Measurements from ENCODE around the gene PCNX3. TPM values are rescaled to one million over a fixed set of nuclear protein-coding genes. Genes with fewer than 3 reads are reported as not detected.
A peak's percentile ranks its signal among the peaks of the same experiment; 100 is the strongest.
"Not testable (repeated sequence)": the region's sequence is repeated elsewhere in the genome, so short reads cannot be mapped to it uniquely, and the experiment has no call there.

The PCNX3 gene
- total RNA-seq, 4 donors from 2014 or later, result 38.5 to 59.3 (median 43.6) TPM

DNA sequence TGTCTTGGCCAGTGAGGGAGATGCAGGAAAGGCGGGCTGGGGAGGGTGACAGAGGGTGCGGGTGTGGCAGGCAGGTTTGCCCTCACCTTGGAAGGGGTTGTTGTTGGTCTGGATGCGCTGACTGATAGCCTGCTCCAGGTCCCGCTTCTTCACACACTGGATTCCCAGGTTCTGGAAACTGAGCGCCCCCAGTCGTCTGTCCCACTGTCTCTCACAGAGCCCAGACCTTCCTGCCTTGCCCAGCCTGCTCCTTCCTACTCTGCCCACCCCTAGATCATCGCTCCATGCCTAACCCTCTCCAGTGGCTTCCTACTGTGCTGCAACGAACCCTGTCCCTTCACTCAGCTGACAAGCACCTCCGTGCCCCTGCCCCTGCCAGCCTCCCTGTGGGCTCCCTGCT, 44.5 kb downstream of the PCNX3 start:
- Histone ChIP-seq H3K4me3 (no peak overlapping the region), H3K27me3 (no peaks in the 10 kb centered on the region), H3K27ac (no peak overlapping the region), H3K36me3 (peaks cover 66% of the 10 kb centered on the region), H3K4me1 (peaks cover 42% of the 10 kb centered on the region), H3K9me3 (no peaks in the 10 kb centered on the region)
- 88% methylated on average over 9 of the region's 9 CpGs for WGBS
- TF ChIP-seq, protein P1, sequence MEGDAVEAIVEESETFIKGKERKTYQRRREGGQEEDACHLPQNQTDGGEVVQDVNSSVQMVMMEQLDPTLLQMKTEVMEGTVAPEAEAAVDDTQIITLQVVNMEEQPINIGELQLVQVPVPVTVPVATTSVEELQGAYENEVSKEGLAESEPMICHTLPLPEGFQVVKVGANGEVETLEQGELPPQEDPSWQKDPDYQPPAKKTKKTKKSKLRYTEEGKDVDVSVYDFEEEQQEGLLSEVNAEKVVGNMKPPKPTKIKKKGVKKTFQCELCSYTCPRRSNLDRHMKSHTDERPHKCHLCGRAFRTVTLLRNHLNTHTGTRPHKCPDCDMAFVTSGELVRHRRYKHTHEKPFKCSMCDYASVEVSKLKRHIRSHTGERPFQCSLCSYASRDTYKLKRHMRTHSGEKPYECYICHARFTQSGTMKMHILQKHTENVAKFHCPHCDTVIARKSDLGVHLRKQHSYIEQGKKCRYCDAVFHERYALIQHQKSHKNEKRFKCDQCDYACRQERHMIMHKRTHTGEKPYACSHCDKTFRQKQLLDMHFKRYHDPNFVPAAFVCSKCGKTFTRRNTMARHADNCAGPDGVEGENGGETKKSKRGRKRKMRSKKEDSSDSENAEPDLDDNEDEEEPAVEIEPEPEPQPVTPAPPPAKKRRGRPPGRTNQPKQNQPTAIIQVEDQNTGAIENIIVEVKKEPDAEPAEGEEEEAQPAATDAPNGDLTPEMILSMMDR (IDR thresholded peaks at IDR 0.05), result no peak
- DNase-seq (ENCODE audit: low spot score in 2 of 2), result no peak

GRCh38 chr11:65660908-65661307, 45.3 kb downstream of the PCNX3 start:
- not testable (repeated sequence) for H3K9me3 ChIP-seq, H3K27me3 ChIP-seq, H3K27ac ChIP-seq
- 94% methylated on average over 9 of the region's 9 CpGs for WGBS
- H3K4me1 ChIP-seq, result peaks cover 42% of the 10 kb centered on the region
- DNase-seq (ENCODE audit: low spot score in 2 of 2), result peak in 1 of 2 donors; percentile 24
- peak overlapping the region; percentile 94 for H3K4me3 ChIP-seq
- peaks cover 58% of the 10 kb centered on the region for H3K36me3 ChIP-seq

DNA sequence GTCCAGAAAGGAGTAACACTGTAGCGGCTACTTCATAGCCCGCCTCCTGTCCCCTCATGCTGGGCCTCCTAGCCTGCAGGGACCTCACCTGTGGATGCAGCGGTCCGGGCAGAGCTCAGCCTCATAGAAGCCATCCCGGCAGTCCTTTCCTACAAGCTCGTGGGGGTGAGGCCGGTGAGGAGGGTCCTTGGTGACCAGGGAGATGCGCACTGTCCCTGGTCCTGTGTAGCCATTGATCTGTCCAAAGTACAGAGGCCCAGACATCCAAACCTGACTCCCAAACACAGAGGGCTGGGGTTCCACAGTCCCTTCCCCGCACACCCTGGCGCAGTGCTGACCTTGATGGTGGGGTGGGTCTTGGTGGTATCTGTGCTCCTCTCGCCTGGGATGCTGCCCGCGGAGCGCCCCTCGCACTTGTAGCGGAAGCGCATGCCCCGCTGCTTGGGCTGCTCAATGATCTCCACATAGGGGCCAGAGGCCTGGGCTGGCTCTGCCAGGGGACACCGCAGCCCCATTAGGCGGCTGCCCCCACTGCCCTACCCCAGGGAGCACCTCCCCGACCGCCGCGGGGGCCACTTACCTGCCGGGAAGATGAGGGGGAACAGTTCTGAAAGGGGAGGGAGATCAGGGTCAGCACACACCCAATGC, 46.1 kb downstream of the PCNX3 start:
- DNase-seq (ENCODE audit: low spot score in 2 of 2), result no peak
- no peak for TF ChIP-seq POLR2AphosphoS5 (IDR thresholded peaks at IDR 0.05)
- TF ChIP-seq, protein P1 (IDR thresholded peaks at IDR 0.05), result no peak
- no peak for TF ChIP-seq POLR2A (IDR thresholded peaks at IDR 0.05)
- H3K27me3 ChIP-seq, result no peaks in the 10 kb centered on the region
- H3K27ac ChIP-seq, result peak overlapping the region; percentile 94
- WGBS, result 26% methylated on average over 9 of the region's 25 CpGs
- H3K9me3 ChIP-seq, result no peaks in the 10 kb centered on the region
- peak overlapping the region; percentile 94 for H3K4me3 ChIP-seq
- peaks cover 42% of the 10 kb centered on the region for H3K4me1 ChIP-seq
- H3K36me3 ChIP-seq, result peaks cover 50% of the 10 kb centered on the region

DNA sequence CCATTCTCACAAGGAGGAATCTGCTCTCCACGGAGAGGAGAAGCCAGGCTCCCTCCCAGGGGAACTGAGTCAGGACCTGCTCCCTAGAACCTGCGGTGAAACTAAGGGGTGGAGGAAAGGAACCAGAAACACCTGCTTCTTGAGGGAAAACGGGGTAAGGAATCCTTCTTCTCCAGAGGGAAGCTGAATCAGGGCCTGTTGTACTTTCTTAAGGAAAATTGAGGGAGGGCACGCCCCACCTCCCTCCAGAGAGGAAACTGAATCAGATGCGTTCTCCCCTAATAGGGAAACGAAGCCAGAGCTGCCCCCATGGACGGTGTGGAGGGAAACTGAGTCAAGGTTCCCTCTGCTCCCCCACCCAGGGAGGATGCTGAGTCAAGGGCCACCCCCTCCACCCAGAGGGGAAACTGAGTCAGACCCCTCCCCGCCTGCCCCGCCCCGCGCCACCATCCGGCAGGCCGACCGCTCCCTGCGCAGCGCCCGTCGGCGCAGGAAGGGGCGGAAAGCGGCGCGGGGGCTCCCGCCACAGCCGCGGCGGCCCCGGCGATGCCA, 46.7 kb downstream of the PCNX3 start:
- Histone ChIP-seq H3K27ac (peak overlapping the region; percentile 94), H3K9me3 (no peaks in the 10 kb centered on the region), H3K36me3 (peaks cover 44% of the 10 kb centered on the region), H3K4me3 (peak overlapping the region; percentile 94), H3K4me1 (peaks cover 42% of the 10 kb centered on the region), H3K27me3 (no peaks in the 10 kb centered on the region)
- DNase-seq (ENCODE audit: low spot score in 2 of 2), result peak in 1 of 2 donors; percentile 74
- 5% methylated on average over 6 of the region's 29 CpGs for WGBS
- TF ChIP-seq, protein P1 (IDR thresholded peaks at IDR 0.05), result no peak
- TF ChIP-seq POLR2A (IDR thresholded peaks at IDR 0.05), result no peak
- TF ChIP-seq EP300 (IDR thresholded peaks at IDR 0.05), result no peak
- no peak for TF ChIP-seq POLR2AphosphoS5 (IDR thresholded peaks at IDR 0.05)

GRCh38 chr11:65662799-65663638, 47.4 kb downstream of the PCNX3 start, which contains the start of gene RELA:
Gene RELA, minus strand, starts transcription at chr11:65662916. Its CDS starts 84 bp downstream, at chr11:65662832.
- DNase-seq (ENCODE audit: low spot score in 2 of 2), result peak; percentile 96 to 97
- Histone ChIP-seq H3K36me3 (peaks cover 37% of the 10 kb centered on the region), H3K27me3 (no peaks in the 10 kb centered on the region), H3K4me1 (peaks cover 42% of the 10 kb centered on the region), H3K9me3 (no peaks in the 10 kb centered on the region), H3K4me3 (peak within 1 kb of the TSS; percentile 94), H3K27ac (peak within 1 kb of the TSS; percentile 94)
- WGBS, result under 1% methylated on average over 50 of the region's 91 CpGs
- TF ChIP-seq POLR2A (IDR thresholded peaks at IDR 0.05) (peak; percentile 50 to 82), EP300 (IDR thresholded peaks at IDR 0.05) (no peak), POLR2AphosphoS5 (IDR thresholded peaks at IDR 0.05) (peak in 2 of 3 donors; percentile 58 to 92)
- TF ChIP-seq, protein P1 (IDR thresholded peaks at IDR 0.05), result no peak
